ENCODE results near the gene PTPRR. TPM values are rescaled to one million over a fixed set of nuclear protein-coding genes. Genes with fewer than 3 reads are reported as not detected.

PTPRR gene
- total RNA-seq, 3 donors from 2014 or later, result 0.59 to 0.98 (median 0.80) TPM

- Histone ChIP-seq H3K27me3 (no peaks in the 10 kb centered on the region), H3K4me3 (no peak overlapping the region), H3K4me1 (no peaks in the 10 kb centered on the region), H3K27ac (no peak overlapping the region), H3K36me3 (no peaks in the 10 kb centered on the region), H3K9me3 (no peaks in the 10 kb centered on the region)
- DNase-seq (ENCODE audit: low spot score in 2 of 2), result no peak
- intact Hi-C loops (cut with DNase I; ENCODE audit: low total_unique reads), result no loop called here
- no peak for TF ChIP-seq POLR2A (IDR thresholded peaks at IDR 0.05)
- no peak for TF ChIP-seq CTCF (IDR thresholded peaks at IDR 0.05)
- no peak for TF ChIP-seq POLR2AphosphoS5 (IDR thresholded peaks at IDR 0.05)
These were observed 98.1 kb downstream of the PTPRR start for GRCh38 chr12:70822412-70822811.

- no peaks in the 10 kb centered on the region for H3K36me3 ChIP-seq
- intact Hi-C loops (cut with DNase I; ENCODE audit: low total_unique reads), result no loop called here
- no peak overlapping the region for H3K4me3 ChIP-seq
- no peak for DNase-seq (ENCODE audit: low spot score in 2 of 2)
- no peaks in the 10 kb centered on the region for H3K4me1 ChIP-seq
- no peaks in the 10 kb centered on the region for H3K9me3 ChIP-seq
- TF ChIP-seq CTCF (IDR thresholded peaks at IDR 0.05) (no peak), POLR2AphosphoS5 (IDR thresholded peaks at IDR 0.05) (no peak), POLR2A (IDR thresholded peaks at IDR 0.05) (no peak)
- H3K27me3 ChIP-seq, result no peaks in the 10 kb centered on the region
- H3K27ac ChIP-seq, result no peak overlapping the region
These were observed 104.6 kb downstream of the PTPRR start for GRCh38 chr12:70815971-70816391.

GRCh38 chr12:70815056-70815455 is 105.5 kb downstream of the PTPRR start:
- no peak overlapping the region for H3K27ac ChIP-seq
- intact Hi-C loops (cut with DNase I; ENCODE audit: low total_unique reads), result no loop called here
- TF ChIP-seq POLR2A (IDR thresholded peaks at IDR 0.05) (no peak), CTCF (IDR thresholded peaks at IDR 0.05) (no peak), POLR2AphosphoS5 (IDR thresholded peaks at IDR 0.05) (no peak)
- H3K9me3 ChIP-seq, result no peaks in the 10 kb centered on the region
- no peaks in the 10 kb centered on the region for H3K4me1 ChIP-seq
- H3K4me3 ChIP-seq, result no peak overlapping the region
- no peaks in the 10 kb centered on the region for H3K27me3 ChIP-seq
- no peak for DNase-seq (ENCODE audit: low spot score in 2 of 2)
- no peaks in the 10 kb centered on the region for H3K36me3 ChIP-seq

- H3K9me3 ChIP-seq, result no peaks in the 10 kb centered on the region
- DNase-seq (ENCODE audit: low spot score in 2 of 2), result no peak
- no peak for TF ChIP-seq POLR2AphosphoS5 (IDR thresholded peaks at IDR 0.05)
- no peak for TF ChIP-seq CTCF (IDR thresholded peaks at IDR 0.05)
- TF ChIP-seq POLR2A (IDR thresholded peaks at IDR 0.05), result no peak
- no peak overlapping the region for H3K4me3 ChIP-seq
- H3K27ac ChIP-seq, result no peak overlapping the region
- intact Hi-C loops (cut with DNase I; ENCODE audit: low total_unique reads), result no loop called here
- H3K36me3 ChIP-seq, result no peaks in the 10 kb centered on the region
- H3K4me1 ChIP-seq, result no peaks in the 10 kb centered on the region
- no peaks in the 10 kb centered on the region for H3K27me3 ChIP-seq
These were observed 107.0 kb downstream of the PTPRR start for GRCh38 chr12:70813559-70813958.

- Histone ChIP-seq H3K36me3 (no peaks in the 10 kb centered on the region), H3K9me3 (peaks cover 0 to 6% of the 10 kb centered on the region in 2 donors), H3K4me1 (no peaks in the 10 kb centered on the region), H3K27me3 (no peaks in the 10 kb centered on the region), H3K4me3 (no peak overlapping the region), H3K27ac (no peak overlapping the region)
- no peak for TF ChIP-seq POLR2AphosphoS5 (IDR thresholded peaks at IDR 0.05)
- no peak for TF ChIP-seq POLR2A (IDR thresholded peaks at IDR 0.05)
- no peak for TF ChIP-seq CTCF (IDR thresholded peaks at IDR 0.05)
- no peak for DNase-seq (ENCODE audit: low spot score in 2 of 2)
- intact Hi-C loops (cut with DNase I; ENCODE audit: low total_unique reads), result no loop called here
These were observed 108.4 kb downstream of the PTPRR start for GRCh38 chr12:70812136-70812535.

Data from breast epithelium (tissue), 4 donors.